Lung (tissue), 12 donors: ENCODE measurements around the gene TTI1. TPM values are rescaled to one million over a fixed set of nuclear protein-coding genes. Genes with fewer than 3 reads are reported as not detected.

Source experiments
- ATAC-seq: fragments of 200-7000 bp; cut with Tn5 transposase; one replicate; pipeline ENCODE4 v1.9.1; 2020; ENCODE audit warnings: moderate number of reproducible peaks; ENCODE audit not compliant: insufficient read depth, low FRiP score
- DNase-seq, 3 donors: peaks; one replicate each; pipeline ENCODE4 v3.0.0-alpha.2; 2013 to 2017
- H3K27ac ChIP-seq, 2 donors: one replicate each; pipeline ENCODE4 v1.5.1; 2013; ENCODE audit warnings: mild to moderate bottlenecking in 2 of 2, moderate library complexity in 2 of 2, control low read depth in 1 of 2, inconsistent platforms in 1 of 2, low read depth in 1 of 2, low read length in 1 of 2
- H3K27me3 ChIP-seq, 3 donors: one replicate each; pipeline ENCODE4 v1.5.1; 2013; ENCODE audit warnings: low read length in 2 of 3; ENCODE audit not compliant: control insufficient read depth in 3 of 3, insufficient read depth in 3 of 3
- H3K36me3 ChIP-seq, 4 donors: one replicate each; pipeline ENCODE4 v1.5.1; 2013; ENCODE audit warnings: low read length in 4 of 4, mild to moderate bottlenecking in 1 of 4, moderate library complexity in 1 of 4; ENCODE audit not compliant: control insufficient read depth in 4 of 4, insufficient read depth in 4 of 4
- H3K4me1 ChIP-seq, 5 donors: one replicate each; pipeline ENCODE4 v1.5.1; 2013; ENCODE audit warnings: low read length in 5 of 5, mild to moderate bottlenecking in 2 of 5, moderate library complexity in 1 of 5; ENCODE audit not compliant: control insufficient read depth in 5 of 5, insufficient read depth in 5 of 5
- H3K4me3 ChIP-seq: one replicate; pipeline ENCODE4 v1.5.1; 2013; ENCODE audit warnings: mild to moderate bottlenecking, control low read depth, moderate library complexity
- H3K9ac ChIP-seq, 2 donors: one replicate each; pipeline ENCODE4 v1.5.1; 2013; ENCODE audit warnings: low read length in 2 of 2, control low read depth in 1 of 2; ENCODE audit not compliant: insufficient read depth in 1 of 2
- H3K9me3 ChIP-seq, 4 donors: one replicate each; pipeline ENCODE4 v1.5.1; 2013; ENCODE audit warnings: low read length in 3 of 4, mild to moderate bottlenecking in 1 of 4, moderate library complexity in 1 of 4; ENCODE audit not compliant: control insufficient read depth in 4 of 4, insufficient read depth in 3 of 4
- CTCF ChIP-seq: IDR thresholded peaks from 2 replicates; pipeline ENCODE4 v1.5.1; 2012; ENCODE audit warnings: mild to moderate bottlenecking; ENCODE audit errors: control extremely low read depth, extremely low read depth
- WGBS, 2 donors: extraction: QIAGEN DNeasy Blood & Tissue Kit; methylation state at CpG; one replicate each; pipeline ENCODE4 v1.1.7; 2013; 5-methylcytosine and 5-hydroxymethylcytosine counted together
- polyA plus RNA-seq, 2 donors: library from polyadenylated mRNA; stranded (reverse); fragments of 200-250 nt; gene quantifications; one replicate each; pipeline ENCODE4 v1.2.1, GENCODE V29; 2013
- total RNA-seq, 2 donors: library from RNA; depleted of rRNA in 1 of 2; stranded (reverse); fragments of >200 nt in 1 of 2; gene quantifications; one replicate each; pipeline ENCODE4 v1.2.1, GENCODE V29; 2014 to 2021
- donor health status: control.
- donor health status: control.
- donor health status: Bipolar disorder and iron deficiency.
- donor health status: healthy.
- donor health status: DM: yes; HTN: yes; CAD: no.

TTI1 gene
- total and polyA plus RNA-seq, 4 donors = 6.7 to 33.8 (median 15.5) TPM

- no peak for DNase-seq
- peaks cover 0 to 6% (median 2%) of the 10 kb centered on the region in 4 donors for H3K36me3 ChIP-seq
- H3K4me3 ChIP-seq = no peak overlapping the region
- no peak for TF ChIP-seq CTCF
- no peak overlapping the region for H3K9ac ChIP-seq
- H3K4me1 ChIP-seq = no peaks in the 10 kb centered on the region
- H3K9me3 ChIP-seq = no peaks in the 10 kb centered on the region
- WGBS, 2 donors = 29 to 58% methylated on average over 10 of the region's 10 CpGs
- no peak overlapping the region for H3K27ac ChIP-seq
- no peak for ATAC-seq
- no peaks in the 10 kb centered on the region for H3K27me3 ChIP-seq
These were observed 56.4 kb downstream of the TTI1 start for GRCh38 chr20:37976887-37977286.

DNA sequence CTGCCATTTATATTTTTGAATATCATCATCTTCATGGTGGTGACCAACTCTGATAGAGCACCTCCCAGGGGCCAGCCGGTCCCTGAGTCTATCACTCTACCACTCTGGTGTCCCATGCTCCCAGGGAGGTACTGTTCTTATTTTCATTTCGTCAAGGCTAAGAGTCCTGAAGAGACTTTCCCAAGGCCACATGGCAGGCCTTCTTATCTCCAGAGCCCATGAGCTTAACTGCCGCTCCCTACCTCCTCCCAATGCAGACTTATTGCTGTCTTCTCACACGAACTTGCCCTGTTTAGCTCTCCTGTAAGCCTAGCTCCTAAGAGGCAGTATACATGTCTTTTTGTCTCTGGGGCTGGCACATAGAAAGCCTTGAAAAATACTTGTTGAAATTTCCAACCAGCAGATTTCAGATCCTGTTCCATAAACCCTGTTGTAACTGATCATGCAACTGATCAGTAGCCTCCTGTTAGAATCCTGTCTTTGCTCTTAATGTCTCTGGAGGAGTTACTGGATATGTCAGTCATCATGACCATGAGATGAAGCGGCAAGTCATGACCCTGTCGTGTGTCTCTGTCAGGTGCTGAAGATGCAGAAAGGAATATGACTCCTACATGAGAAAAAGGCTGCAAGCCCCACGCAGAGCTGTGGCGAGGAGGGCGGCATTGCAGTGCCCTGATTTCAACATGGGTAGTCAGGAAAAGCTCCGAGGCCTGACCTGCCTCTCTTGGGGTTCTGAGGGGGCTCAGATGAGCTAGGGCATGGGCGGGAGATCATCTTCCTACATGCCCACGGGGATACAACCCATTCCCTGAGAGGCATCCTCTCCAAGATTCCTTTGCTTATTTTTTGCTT lies 60.0 kb downstream of the TTI1 start:
- 92 to 94% methylated on average over 12 of the region's 12 CpGs for WGBS, 2 donors
- no peak for TF ChIP-seq CTCF

GRCh38 chr20:37972256-37973058 lies 60.8 kb downstream of the TTI1 start:
- Histone ChIP-seq H3K4me1 (peaks cover 0 to 8% (median 0%) of the 10 kb centered on the region in 5 donors), H3K27ac (no peak overlapping the region), H3K4me3 (no peak overlapping the region), H3K9me3 (peaks cover 0 to 6% (median under 1%) of the 10 kb centered on the region in 4 donors), H3K27me3 (no peaks in the 10 kb centered on the region), H3K36me3 (peaks cover 0 to 2% (median 0%) of the 10 kb centered on the region in 4 donors), H3K9ac (no peak overlapping the region)
- ATAC-seq (no peak), DNase-seq (no peak)
- TF ChIP-seq CTCF = no peak
- WGBS, 2 donors = 87 to 89% methylated on average over 7 of the region's 7 CpGs

More for the DNA sequence above, 60.0 kb downstream of the TTI1 start:
- Histone ChIP-seq H3K4me3 (no peak overlapping the region), H3K36me3 (peaks cover 0 to 2% (median 0%) of the 10 kb centered on the region in 4 donors), H3K9ac (no peak overlapping the region), H3K4me1 (peaks cover 0 to 8% (median 0%) of the 10 kb centered on the region in 5 donors), H3K9me3 (peaks cover 0 to 6% (median 0%) of the 10 kb centered on the region in 4 donors), H3K27ac (no peak overlapping the region), H3K27me3 (no peaks in the 10 kb centered on the region)
- DNase-seq = no peak
- no peak for ATAC-seq
